Measurements from ENCODE around the gene ZSCAN26. TPM values are rescaled to one million over a fixed set of nuclear protein-coding genes. Genes with fewer than 3 reads are reported as not detected.
A peak's percentile ranks its signal among the peaks of the same experiment; 100 is the strongest.

The ZSCAN26 gene
- total and polyA plus RNA-seq, 2 donors (not counting 1 experiment from before 2014, with no cell fraction given), result 17.9 to 29.3 TPM

DNA sequence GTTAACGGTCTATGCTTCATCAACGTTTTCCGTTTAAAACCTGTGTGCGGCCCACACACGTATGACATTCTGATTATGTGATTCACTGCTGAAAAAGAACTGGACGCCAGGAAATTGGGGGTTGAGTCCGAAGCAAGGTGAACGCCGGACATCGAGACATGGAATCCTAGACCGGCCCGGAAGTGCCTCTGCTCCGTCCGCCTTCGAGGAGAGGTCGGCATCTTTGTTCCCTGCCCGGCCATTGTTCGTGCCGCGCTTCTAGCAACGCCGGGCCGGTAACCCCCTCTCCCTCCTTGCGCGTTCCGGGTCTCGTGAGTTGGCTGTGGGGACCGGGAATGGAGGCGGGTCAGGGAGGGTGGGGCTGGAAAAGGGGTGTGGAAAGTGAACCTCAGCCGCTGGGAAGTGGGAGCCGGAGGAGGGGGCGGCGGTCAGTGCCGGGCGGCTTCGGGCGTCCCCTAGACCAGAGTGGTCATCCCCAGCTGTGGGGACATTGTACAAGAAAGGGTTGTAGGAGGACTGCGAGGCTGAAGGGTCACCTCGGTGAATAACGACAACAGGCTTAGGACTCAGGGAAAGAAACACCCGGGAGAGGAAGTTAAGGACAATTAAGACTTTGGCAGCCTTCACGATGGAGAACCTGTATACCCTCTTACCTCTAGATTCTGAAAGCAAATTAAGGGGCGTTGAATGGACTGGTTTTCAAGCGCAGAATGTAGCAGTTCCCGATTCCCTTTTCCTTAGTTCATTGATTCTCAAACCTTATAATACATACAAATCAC is 41.7 kb upstream of the ZSCAN26 start, which contains the start of gene ZSCAN9:
TSS of gene ZSCAN9 (plus strand) at position 220 of the 779 bp plus-strand sequence. CDS start 1,810 bp downstream, outside the sequence.
- WGBS (ENCODE audit: insufficient coverage), result under 1% methylated on average over 35 of the region's 45 CpGs
- Histone ChIP-seq H3K36me3 (replicated peaks in 1 of 2; ENCODE audit: control extremely low read depth in 1 of 2, control insufficient read depth in 1 of 2, extremely low read depth in 1 of 2, insufficient read depth in 2 of 2, low read length in 1 of 2) (peaks cover 3 to 17% of the 10 kb centered on the region in 2 experiments), H3K9ac (ENCODE audit: low read length) (peak within 1 kb of the TSS; percentile 95), H3K4me3 (ENCODE audit: control extremely low read depth in 1 of 5, extremely low read depth in 1 of 5, insufficient read depth in 1 of 5, low read depth in 2 of 5, low read length in 4 of 5) (peak within 1 kb of the TSS; percentile 77 to 90 (median 89)), H3K79me2 (ENCODE audit: control insufficient read depth, insufficient read depth, low read length) (peaks cover 4% of the 10 kb centered on the region), H2AFZ (ENCODE audit: insufficient read depth, low read depth, low read length, poor library complexity, severe bottlenecking) (peak within 1 kb of the TSS; percentile 99), H3K27me3 (replicated peaks in 1 of 4; ENCODE audit: control extremely low read depth in 1 of 4, control insufficient read depth in 3 of 4, insufficient read depth in 4 of 4, low read length in 3 of 4) (peaks cover 0 to 18% (median 7%) of the 10 kb centered on the region in 4 experiments), H3K4me1 (ENCODE audit: control insufficient read depth in 2 of 2, insufficient read depth in 2 of 2, low read length in 2 of 2) (peaks cover 10 to 15% of the 10 kb centered on the region in 2 donors), H3K27ac (ENCODE audit: low read length in 2 of 2) (peak within 1 kb of the TSS; percentile 25 to 75), H3K9me3 (ENCODE audit: control extremely low read depth in 1 of 3, control insufficient read depth in 2 of 3, insufficient read depth in 1 of 3, low read length in 2 of 3) (peaks cover 0 to 2% (median 0%) of the 10 kb centered on the region in 3 donors), H4K20me1 (ENCODE audit: control insufficient read depth, insufficient read depth, low read length, poor library complexity, severe bottlenecking) (no peaks in the 10 kb centered on the region), H3K4me2 (replicated peaks; ENCODE audit: low read depth, low read length, poor library complexity, severe bottlenecking) (peak within 1 kb of the TSS; percentile 95)
- TF ChIP-seq, protein P1, sequence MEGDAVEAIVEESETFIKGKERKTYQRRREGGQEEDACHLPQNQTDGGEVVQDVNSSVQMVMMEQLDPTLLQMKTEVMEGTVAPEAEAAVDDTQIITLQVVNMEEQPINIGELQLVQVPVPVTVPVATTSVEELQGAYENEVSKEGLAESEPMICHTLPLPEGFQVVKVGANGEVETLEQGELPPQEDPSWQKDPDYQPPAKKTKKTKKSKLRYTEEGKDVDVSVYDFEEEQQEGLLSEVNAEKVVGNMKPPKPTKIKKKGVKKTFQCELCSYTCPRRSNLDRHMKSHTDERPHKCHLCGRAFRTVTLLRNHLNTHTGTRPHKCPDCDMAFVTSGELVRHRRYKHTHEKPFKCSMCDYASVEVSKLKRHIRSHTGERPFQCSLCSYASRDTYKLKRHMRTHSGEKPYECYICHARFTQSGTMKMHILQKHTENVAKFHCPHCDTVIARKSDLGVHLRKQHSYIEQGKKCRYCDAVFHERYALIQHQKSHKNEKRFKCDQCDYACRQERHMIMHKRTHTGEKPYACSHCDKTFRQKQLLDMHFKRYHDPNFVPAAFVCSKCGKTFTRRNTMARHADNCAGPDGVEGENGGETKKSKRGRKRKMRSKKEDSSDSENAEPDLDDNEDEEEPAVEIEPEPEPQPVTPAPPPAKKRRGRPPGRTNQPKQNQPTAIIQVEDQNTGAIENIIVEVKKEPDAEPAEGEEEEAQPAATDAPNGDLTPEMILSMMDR (IDR thresholded peaks at IDR 0.05), result no peak
- no peak for TF ChIP-seq EZH2 (IDR thresholded peaks at IDR 0.05; ENCODE audit: borderline replicate concordance, insufficient read depth, low read depth, low read length, poor library complexity, severe bottlenecking)
- ATAC-seq (ENCODE audit: low read depth) (peak; percentile 95), DNase-seq (peak; percentile 80)
- intact Hi-C loops (cut with micrococcal nuclease), result loop anchor here (1.0 to 5.0 kb wide), 4 partner anchors 27 to 103 kb away; partner anchors contain the start of genes ZKSCAN4, ZKSCAN8, ZSCAN16 and ZSCAN26
- CTCF ChIA-PET, result interaction anchor here (0.9 kb wide), 1 partner anchor 27 kb away, joined by 3 read pairs; the partner anchor contains the start of gene ZKSCAN4
- peak within 1 kb of the TSS; percentile 89 for H3K27ac Mint-ChIP-seq
- no peaks in the 10 kb centered on the region for H3K9me3 Mint-ChIP-seq (ENCODE audit: insufficient read depth)
- POLR2A ChIA-PET, result no interaction called here
- H3K4me1 Mint-ChIP-seq, result peaks cover 22% of the 10 kb centered on the region
- peaks cover 18% of the 10 kb centered on the region for H3K27me3 Mint-ChIP-seq
- H3K4me3 Mint-ChIP-seq, result peak within 1 kb of the TSS; percentile 98

All from B cell (primary cell).